Gastrocnemius medialis (tissue), 4 donors: ENCODE measurements around the gene CSTF2T.

Experiments
- CTCF ChIP-seq, 5 experiments: fragments of 450-650 bp in 3 of 5; fragments of 200-600 bp in 2 of 5; sonication (generic) in 2 of 5; IDR thresholded peaks in 4 of 5; conservative IDR thresholded peaks in 1 of 5; 1 replicate in 4 of 5; 2 replicates in 1 of 5; pipeline ENCODE4 v1.5.1; 2016 to 2019; ENCODE audit warnings: antibody characterized with exemption in 5 of 5, mild to moderate bottlenecking in 3 of 5, moderate library complexity in 3 of 5
- POLR2A ChIP-seq, 2 donors: fragments of 450-650 bp; IDR thresholded peaks; one replicate each; pipeline ENCODE4 v1.6.1; 2017; ENCODE audit warnings: antibody characterized with exemption in 2 of 2, mild to moderate bottlenecking in 2 of 2, moderate library complexity in 2 of 2

- no peak for TF ChIP-seq POLR2A (IDR thresholded peaks at IDR 0.05)
- TF ChIP-seq CTCF (IDR thresholded peaks at IDR 0.05 in 4 of 5, conservative IDR thresholded peaks at IDR 0.05 in 1 of 5), result no peak
These were observed 12.1 kb upstream of the CSTF2T start for GRCh38 chr10:51711519-51711891.
